Stimulated activated CD8-positive, alpha-beta memory T cell treated with anti-CD3 and anti-CD28 coated beads, Interleukin-12 subunit alpha, Interleukin-12 subunit beta, amount 100 ng/mL, for 1 hour (primary cell): ENCODE data around the gene NRIP1.
"Not testable (repeated sequence)": the region's sequence is repeated elsewhere in the genome, so short reads cannot be mapped to it uniquely, and the experiment has no call there.

Experiments used
- DNase-seq: peaks from one replicate; pipeline ENCODE4 v3.0.0-alpha.2; 2020; ENCODE audit warnings: low read depth

The NRIP1 gene

DNA sequence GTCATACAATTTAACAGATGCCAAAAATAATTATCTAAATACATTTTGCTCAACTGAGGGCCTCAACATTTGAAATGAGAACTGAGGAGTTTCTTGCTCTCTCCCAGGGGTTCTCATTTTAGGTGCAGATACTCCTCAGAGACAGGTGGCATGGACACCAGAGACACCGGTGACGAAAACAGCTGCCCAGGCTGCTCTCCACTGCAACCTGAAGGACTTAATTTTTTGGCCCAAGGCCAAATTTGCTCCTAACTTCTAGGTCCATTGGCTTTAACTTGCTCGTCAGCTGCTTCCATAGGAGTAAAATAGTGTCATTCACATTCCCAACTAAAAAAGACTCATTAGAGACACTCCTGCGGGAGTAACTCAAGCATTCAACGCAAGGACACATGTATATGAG lies 87.0 kb downstream of the NRIP1 start:
- no peak for DNase-seq

DNA sequence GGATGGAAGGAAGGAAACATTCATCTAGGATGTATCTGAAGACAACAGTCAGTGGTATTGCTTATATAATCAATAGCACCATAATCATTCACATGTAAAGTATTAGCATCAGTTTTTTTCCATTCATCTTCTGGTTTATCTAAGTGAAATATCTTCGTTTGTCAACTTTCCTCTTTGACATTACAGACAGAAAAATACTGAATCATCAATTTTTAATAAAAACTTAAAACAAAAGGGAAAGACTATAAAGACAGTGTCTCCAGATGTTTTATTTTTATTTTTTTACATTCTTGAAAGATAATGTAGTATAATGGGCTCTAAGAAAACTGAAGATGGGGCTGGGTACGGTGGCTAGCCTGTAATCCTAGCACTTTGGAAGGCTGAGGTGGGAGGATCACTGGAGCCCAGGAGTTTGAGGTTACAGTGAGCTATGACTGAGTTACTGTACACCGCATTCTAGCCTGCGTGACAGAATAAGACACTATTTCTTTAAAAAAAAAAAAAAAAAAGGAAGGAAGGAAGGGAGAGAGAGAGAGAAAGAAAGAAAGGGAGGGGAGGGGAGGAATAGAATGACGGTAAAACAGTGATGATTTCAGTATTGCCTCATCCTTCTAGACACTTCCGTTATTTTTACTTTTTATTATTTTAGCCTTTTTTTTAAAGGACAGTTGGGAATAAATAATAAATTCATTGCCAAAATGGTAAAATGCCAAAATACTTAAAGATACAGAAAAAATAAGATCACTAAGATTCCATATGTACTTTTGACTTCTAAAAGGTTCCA lies 89.5 kb downstream of the NRIP1 start:
- DNase-seq, result no peak

DNA sequence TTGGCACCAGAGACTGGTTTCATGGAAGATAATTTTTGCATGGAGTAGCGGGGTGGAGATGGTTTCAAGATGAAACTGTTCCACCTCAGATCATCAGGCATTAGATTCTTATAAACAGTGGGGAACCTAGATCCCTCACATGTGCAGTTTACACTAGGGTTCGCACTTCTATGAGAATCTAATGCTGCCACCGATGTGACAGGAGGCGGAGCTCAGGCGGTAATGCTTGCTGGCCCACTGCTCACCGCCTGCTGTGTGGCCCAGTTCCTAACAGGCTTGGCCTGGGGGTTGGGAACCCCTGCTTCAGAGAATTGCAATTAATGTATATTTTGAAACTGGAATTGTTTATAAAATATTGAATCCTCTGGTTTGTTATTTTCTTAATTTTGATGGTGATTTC lies 92.1 kb downstream of the NRIP1 start:
- no peak for DNase-seq

DNA sequence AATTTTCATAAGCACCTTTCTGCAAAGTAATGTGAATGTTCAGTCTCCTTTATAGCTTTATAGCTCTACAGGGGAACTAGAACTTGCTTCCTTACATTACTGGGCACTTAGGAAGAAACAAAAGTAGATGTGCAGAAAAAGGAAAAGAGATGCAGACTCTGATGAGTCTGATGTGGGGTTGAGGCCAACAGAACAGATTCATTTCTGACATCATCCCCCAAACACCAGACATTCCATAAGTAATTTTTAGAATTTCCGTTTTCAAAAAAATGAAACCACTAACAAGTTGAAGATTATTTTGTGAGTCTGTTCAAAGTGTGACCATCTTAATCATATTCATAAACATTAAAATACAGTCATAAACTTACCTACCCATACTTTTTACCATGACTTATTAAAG lies 96.0 kb downstream of the NRIP1 start:
- no peak for DNase-seq

DNA sequence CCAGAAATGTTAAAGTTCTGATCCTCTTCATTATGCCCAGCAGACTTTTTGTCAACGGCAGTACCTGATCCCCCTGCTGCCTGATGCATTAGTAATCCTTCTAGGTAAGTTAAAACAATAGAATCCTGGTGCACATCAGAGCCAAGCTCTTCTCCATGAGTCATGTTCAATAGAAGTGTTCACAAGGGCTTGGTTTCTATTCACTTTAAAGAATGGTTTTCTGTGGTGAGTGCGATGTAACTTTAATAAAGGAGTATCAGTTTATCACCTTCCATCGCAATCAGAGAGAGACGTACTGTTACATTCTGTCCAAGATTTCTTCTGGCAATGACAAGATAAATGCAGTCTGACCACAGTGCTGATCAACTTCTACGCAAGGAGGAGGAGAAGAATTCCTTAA lies 96.8 kb downstream of the NRIP1 start:
- no peak for DNase-seq

DNA sequence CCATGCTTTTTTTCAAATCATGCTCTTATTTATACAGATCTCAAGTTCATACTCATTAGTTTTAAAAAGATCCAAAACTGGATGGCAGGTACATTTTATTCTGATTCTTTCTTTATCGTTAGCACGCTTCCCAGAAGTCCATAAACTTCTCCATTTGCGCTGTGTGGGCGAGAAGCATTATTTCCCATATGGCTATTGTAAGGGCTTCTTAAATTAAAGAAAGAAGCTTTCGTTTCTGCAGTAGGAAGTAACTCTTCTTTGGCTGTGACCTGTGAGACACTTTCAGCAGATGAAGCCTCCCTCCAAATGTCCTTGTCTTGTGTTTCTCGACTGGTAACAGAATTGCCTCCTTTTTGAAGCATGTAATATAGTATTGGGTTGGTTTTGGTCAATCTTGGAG lies 100.2 kb downstream of the NRIP1 start:
- no peak for DNase-seq

DNA sequence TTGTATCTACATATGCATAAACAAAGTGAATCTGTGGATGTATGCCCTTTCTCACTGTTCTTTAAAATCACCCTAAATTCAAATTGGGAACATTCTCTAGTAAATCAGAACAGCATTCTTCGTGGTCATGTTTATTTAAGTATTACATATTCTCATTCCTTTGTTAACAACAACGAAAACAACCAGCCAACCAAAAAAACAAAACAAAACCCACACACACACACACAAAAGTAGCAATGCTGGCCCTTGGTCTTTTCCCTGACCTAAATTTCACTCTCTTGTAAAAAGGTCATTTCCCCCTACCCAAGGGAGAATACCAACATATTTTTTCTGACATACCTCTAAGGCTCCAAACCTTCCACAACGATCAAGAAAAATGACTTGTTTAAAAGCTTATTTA lies 102.6 kb downstream of the NRIP1 start:
- no peak for DNase-seq

DNA sequence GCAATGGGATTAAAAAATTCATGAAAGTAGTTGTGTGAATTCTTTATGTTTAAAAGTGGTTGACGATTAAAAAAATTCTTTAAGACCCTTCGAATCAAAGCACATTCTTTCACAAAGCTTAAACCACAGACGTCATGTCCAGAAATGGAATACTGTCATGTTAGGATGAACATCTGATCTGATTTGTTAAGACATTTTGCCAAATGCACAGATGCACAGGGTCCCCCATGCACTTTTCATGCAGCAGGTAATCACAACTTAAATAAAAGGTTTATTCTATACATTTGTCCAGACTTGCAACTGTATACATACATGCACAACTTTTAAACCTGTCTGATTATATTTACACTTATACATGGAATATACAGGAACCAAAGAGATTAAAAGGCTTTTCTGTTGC lies 103.3 kb downstream of the NRIP1 start:
- no peak for DNase-seq

DNA sequence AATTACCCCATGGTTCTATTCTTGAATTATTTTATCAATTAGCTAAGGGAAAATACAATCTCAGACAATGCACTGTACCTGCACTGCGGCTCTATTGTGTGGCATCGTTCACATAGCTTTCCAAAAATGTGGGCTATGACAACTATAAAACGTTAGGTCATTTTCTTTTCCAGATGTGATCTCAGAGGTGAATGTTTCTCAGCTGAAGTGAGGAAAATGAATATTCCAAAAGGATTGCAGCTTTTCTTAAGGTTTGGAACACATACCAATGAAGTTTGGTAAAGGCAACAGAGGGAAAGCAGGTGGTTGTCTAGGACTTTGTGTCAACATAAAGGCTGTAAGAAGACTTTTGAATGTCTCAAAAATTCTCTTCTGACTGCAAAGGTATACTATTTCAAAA lies 105.5 kb downstream of the NRIP1 start:
- DNase-seq, result no peak

DNA sequence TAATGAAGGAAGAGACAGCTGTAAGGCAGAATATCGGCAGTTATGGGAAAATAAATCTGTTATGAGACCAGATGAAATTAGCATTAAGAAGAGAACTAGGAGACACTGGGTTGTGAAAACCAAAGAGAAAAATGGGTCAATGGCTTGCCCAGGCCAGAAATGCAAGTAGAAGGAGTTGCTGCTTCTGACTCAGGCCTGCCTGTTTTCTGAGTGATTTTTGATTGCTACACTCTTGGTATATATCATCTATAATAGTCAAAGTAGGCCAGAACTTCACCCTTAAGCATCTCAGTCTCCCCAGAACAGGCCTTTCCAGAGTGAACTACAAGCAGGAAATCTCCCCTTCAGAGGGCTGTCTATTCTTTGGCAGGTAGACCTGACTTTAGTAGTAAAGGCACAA lies 107.0 kb downstream of the NRIP1 start:
- no peak for DNase-seq

DNA sequence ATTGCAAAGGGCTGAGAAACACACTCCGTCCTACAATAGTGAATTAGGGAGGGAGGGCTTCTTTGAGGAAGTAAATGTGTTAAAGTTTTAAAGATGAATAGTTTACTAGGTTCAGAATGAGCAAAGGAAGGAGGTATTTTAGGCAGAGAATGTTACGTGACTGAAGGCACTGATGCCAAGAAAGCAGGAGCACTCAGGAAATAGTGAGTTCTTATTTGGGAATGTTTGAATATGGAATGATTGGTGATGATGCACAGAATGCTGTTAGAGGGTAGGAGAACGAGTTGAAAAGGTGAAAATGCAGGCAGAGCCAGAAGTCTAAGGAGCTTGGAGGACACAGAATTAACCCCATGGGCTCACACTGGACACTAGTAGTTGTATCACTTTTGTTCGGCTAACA lies 108.0 kb downstream of the NRIP1 start:
- no peak for DNase-seq

DNA sequence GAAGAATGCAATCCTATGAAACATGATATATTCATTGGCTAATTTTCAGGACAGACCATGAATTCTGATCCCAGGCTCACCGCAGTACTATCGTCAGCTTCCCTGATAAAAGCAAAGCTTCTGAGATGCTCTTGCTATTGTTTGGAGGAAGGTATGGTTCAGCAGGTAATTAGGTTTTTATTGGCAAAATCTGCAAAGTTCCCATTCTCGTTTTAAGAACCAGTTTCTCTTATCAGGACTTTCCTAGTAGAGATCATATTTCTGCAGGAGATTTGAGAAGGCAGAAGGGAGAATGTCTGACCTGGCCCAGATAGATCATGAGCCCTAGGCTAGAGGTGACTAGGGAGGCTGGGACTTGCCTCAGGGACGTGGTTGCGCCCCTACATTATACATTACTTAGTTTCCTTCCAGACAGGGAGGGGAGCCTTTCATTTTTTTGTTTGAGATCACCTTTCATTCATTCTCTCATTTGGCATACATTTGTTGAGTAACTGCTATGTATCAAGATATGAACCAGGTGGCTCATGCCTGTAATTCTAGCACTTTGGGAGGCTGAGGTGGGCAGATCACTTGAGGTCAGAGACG lies 108.8 kb downstream of the NRIP1 start:
- DNase-seq, result no peak

DNA sequence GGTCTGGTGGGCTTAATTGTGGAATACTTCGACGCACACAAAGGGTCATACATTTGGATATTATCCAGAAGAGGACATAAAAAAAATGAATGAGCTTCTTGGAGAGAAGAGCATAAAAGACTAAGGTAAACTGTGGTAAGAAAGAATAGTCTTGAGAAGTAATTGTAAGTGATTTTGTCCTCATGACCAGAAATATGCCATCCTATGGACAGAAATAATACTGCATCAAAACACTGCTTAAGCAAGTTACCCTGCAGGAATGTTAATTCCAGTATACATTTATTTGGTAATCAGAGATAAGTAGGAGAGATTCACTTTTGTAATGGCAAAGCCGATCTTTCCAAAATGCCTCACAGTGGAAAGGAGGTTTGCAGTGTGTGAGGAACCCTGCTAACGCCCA lies 111.9 kb downstream of the NRIP1 start:
- DNase-seq, result no peak

DNA sequence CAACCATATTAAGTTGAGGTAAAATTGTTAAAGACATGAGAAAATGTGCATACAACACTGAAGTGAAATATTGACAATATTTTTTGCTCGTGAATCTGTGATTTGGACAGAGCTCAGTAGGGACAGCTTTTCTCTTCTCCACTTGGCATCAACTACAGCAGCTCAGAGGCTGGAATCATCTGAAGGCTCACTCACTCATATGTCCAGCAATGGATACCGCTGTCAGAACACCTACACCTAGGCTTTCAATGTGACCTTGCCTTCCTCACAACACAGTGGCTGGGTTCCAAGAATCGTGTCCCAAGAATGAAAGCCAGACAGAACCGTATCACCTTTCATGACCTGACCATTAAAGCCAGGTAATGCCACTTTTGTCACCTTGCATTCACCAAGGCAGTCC lies 115.2 kb downstream of the NRIP1 start:
- no peak for DNase-seq

DNA sequence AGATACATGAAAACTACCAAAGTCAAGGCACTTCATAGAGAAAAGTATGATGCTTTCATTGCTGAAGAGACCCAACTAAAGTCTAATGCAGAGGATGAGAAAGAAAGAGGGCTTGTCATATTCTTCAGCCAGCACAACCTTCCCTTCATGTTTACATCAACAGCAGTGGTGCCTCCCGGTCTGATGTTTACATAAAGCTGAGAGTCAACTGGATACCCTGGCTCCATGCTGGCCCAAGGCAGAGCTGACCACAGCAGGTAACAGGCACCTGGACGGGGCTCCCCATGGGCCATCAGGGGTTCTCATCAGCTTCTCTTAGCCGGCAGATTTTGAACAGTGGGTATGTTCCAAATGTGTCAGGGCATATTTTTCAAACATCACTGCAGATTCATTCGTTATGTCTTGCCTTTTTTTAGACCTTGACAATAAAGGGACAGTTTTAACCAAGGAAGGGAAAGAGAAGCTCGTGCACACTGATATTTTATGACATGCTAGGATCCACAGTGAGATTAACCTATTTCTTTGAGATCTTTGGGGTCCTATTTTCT lies 117.1 kb downstream of the NRIP1 start:
- DNase-seq, result no peak

DNA sequence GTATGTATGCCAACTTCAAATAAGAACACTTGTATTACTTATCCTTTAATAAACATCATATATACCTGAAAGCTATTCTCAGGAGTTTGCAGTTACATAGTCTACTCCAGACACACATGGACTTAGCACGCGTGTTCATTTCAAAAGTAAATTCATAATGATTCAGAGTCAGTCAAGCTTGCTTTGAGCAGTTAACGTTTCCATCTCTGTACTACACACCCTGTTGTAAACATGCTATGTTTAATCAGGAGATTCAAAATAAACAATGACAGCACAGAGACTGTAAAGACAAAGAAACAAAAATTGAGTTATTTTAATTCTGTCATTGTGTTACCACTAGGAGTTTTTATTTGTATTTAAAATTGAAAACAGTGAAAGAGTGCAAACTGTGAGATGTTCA lies 119.6 kb downstream of the NRIP1 start:
- no peak for DNase-seq

DNA sequence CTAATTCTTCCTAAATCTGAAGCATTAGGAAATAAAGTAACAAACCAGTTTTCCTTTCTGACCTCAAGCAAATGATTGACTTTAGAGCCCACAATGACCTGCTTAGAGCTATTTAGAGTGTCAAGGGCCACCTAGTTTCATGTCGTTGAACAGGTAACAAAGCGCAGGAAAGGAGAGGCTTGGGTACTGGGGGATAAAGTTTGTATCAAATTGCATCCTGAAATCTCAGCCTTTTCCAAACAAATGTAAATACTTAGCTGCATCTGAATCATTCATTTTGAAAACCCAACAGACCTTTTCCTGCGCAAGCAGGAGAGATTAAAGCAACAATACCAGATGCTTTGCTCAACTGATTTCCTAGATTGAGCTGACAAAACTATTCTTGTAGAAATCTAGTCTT lies 121.2 kb downstream of the NRIP1 start:
- DNase-seq, result no peak

DNA sequence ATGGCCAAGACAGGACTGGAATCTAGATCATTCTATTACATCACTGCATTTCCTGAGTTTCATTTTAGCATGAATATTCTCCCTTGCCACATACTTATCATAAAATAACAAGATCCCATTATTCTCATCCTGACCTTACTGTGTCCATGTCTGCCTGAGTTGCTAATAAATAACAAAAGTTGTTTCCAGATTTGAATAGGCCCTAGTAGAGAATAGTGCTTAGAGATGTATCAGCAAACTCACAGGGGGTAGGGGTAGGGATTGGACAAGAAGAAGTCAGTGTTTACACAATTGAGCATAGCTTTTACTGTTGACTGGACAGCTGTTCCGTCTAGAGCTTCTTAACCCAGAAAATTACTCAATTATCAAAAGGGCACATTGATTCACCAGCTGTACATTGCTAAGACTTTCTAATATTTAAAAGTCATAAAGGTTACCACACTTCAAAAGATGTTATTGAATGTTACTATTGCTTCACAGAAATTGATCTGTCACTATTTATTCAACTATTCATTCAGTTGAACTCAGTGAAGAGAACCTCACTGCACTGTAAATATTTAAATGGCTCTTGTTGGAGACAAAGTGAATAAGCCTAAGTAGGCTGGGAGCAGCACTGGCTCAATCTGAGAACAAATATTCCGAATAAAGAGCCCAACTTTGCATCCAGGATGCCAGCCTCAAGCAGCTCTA lies 121.9 kb downstream of the NRIP1 start:
- no peak for DNase-seq

DNA sequence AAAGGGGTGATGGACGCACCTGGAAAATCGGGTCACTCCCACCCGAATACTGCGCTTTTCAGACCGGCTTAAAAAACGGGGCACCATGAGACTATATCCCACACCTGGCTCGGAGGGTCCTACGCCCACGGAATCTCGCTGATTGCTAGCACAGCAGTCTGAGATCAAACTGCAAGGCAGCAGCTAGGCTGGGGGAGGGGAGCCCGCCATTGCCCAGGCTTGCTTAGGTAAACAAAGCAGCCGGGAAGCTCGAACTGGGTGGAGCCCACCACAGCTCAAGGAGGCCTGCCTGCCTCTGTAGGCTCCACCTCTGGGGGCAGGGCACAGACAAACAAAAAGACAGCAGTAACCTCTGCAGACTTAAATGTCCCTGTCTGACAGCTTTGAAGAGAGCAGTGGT lies 137.5 kb downstream of the NRIP1 start:
- DNase-seq, result not testable (repeated sequence)

DNA sequence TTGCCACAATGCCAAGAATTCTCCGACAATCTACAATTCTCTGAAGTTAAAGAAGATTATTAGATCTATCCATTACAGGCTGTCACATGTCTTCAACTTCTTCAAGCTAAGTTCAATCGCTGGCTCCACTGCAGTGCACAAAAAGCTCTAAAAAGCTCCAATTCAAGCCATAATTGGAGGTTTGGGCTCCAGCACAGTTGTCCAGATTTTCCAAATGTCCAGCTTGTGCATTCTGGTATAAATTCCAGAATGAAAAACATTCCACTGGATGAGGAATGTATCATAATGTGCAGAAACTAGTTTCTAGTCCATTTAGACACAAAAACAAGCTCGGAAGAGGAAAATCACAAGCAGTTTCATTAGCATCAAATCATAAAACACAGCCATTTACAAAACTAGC lies 138.6 kb downstream of the NRIP1 start:
- no peak for DNase-seq

DNA sequence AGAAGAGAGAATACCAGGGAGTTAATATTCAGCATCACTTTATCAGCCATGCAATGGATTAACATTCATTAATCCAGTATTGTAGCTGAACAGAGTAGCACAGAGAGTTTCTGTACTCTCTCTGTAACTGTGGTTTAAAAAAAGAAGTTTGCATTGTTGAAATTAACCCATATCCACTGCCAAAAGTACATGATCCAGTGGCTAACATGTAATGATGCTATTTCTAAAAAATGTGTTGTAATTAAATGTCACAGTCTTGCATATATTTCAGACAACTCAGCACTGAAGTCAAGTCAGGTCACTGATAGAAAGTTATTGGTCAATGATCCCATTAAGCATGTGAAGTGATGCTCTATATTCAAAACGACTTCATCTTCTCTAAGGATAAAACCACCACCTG lies 141.3 kb downstream of the NRIP1 start:
- no peak for DNase-seq

DNA sequence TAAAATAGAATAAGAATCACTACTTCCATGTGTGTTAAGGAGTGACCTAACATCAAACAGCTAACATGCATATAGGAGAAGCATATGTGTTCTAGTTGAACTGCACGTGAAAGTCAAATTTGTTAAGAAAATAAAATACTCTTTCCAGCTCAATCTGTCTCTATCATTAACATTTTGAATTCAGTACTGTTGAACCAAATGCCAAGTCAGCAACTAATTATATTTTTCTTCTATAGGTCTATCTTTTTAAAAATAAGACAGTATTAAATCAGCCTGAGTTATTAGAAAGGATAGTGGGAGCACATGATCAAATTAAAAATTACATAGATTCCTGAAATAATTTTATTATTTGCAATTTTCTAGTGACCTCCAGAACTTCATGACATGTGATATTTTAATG lies 141.8 kb downstream of the NRIP1 start:
- DNase-seq, result no peak

DNA sequence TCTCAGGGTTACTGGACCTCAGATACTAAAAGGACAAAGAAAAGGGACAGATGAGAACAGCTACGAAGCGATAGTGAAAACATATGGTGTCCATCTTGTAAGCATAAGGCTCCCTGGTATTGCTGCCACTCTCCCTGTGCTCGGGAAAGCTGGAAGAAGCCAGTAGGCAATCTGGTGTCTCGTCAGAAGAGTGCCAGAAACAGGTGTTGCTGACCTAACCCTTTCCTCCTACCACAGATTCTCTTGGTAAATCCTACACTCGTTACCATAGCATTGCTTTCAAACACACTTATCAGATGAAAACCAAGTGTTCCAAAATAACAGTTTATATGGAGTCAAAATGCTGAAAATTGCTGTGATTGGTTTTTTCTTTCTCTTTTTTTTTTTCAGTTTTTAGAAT lies 146.3 kb downstream of the NRIP1 start:
- DNase-seq, result no peak
